ENCODE measurements around the gene STK17A.

The STK17A gene

GRCh38 chr7:43586251-43586900 is 3.5 kb downstream of the STK17A start:
- H3K4me3 ChIP-seq (ENCODE audit: low read depth, low read length), result no peak overlapping the region
- peak overlapping the region; percentile 29 for H3K27ac ChIP-seq
- no peaks in the 10 kb centered on the region for H3K27me3 ChIP-seq (replicated peaks)
- H3K36me3 ChIP-seq (replicated peaks), result no peaks in the 10 kb centered on the region
- in situ Hi-C loops (cut with HindIII; ENCODE audit: low pct_ligation_motif_present, low sequenced_read_pairs), result no loop called here
- TF ChIP-seq CTCF (IDR thresholded peaks at IDR 0.05; ENCODE audit: low read depth, low read length, missing control alignments), result no peak
- DNase-seq, result no peak

GRCh38 chr7:43588477-43589132 is 5.7 kb downstream of the STK17A start:
- no peak overlapping the region for H3K27ac ChIP-seq
- H3K27me3 ChIP-seq (replicated peaks), result no peaks in the 10 kb centered on the region
- no peaks in the 10 kb centered on the region for H3K36me3 ChIP-seq (replicated peaks)
- in situ Hi-C loops (cut with HindIII; ENCODE audit: low pct_ligation_motif_present, low sequenced_read_pairs), result no loop called here
- DNase-seq, result no peak
- no peak overlapping the region for H3K4me3 ChIP-seq (ENCODE audit: low read depth, low read length)
- TF ChIP-seq CTCF (IDR thresholded peaks at IDR 0.05; ENCODE audit: low read depth, low read length, missing control alignments), result no peak

DNA sequence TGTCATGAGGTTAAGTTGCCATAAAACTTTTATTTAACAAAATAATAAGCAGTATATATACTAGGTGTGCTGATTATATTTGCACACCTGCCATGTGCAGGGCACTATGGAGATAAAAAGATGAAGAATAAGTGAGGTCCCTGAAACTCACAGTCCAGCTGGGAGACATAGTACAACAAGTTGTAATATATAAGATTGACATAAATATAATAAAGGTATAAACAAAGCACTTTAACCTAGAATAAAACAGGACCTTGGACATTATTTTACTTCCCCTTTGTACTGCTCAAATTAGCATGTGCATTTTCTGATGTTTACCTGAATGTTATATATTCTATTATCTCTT is 6.2 kb downstream of the STK17A start:
- Histone ChIP-seq H3K27ac (no peak overlapping the region), H3K27me3 (replicated peaks) (no peaks in the 10 kb centered on the region), H3K4me3 (ENCODE audit: low read depth, low read length) (no peak overlapping the region), H3K36me3 (replicated peaks) (no peaks in the 10 kb centered on the region)
- in situ Hi-C loops (cut with HindIII; ENCODE audit: low pct_ligation_motif_present, low sequenced_read_pairs), result no loop called here
- DNase-seq, result no peak
- no peak for TF ChIP-seq CTCF (IDR thresholded peaks at IDR 0.05; ENCODE audit: low read depth, low read length, missing control alignments)

- in situ Hi-C loops (cut with HindIII; ENCODE audit: low pct_ligation_motif_present, low sequenced_read_pairs), result no loop called here
- DNase-seq, result no peak
- no peak overlapping the region for H3K4me3 ChIP-seq (ENCODE audit: low read depth, low read length)
- no peaks in the 10 kb centered on the region for H3K27me3 ChIP-seq (replicated peaks)
- no peak for TF ChIP-seq CTCF (IDR thresholded peaks at IDR 0.05; ENCODE audit: low read depth, low read length, missing control alignments)
- H3K36me3 ChIP-seq (replicated peaks), result no peaks in the 10 kb centered on the region
- H3K27ac ChIP-seq, result no peak overlapping the region
Measured at GRCh38 chr7:43589728-43590127, 6.8 kb downstream of the STK17A start.

DNA sequence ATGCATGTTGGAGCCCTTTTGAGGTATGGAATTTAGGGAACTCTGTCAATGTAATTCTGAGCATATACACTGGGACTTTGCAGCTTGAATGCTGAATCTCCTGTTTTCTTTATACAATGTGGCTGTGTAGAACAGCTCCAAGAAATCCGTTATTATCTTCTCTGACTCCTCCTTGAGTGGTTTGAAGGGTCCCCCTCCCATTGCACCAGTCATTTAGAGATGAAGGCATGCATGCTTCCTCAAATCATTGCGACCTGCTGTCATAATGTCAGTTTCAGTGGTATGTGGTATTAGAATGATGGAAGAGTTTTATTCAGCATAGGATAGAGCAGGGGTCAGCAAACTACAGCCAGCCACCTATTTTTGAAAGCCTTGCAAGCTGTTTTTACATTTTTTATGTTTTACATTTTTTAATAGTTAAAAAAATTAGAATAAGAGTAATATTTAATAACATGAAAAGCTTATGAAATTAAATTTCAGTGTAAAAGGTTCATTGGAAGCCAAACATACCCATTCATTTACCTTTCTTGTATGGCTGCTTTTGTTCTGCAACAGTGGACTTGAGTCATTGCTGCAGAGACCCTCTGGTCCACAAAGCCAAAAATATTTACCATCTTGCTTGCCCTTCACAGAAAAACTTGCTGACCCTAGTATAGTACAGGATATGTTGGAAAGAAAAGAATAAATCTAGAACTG is 8.1 kb downstream of the STK17A start:
- no peak overlapping the region for H3K4me3 ChIP-seq (ENCODE audit: low read depth, low read length)
- in situ Hi-C loops (cut with HindIII; ENCODE audit: low pct_ligation_motif_present, low sequenced_read_pairs), result no loop called here
- peak overlapping the region; percentile 17 for H3K27ac ChIP-seq
- H3K27me3 ChIP-seq (replicated peaks), result no peaks in the 10 kb centered on the region
- H3K36me3 ChIP-seq (replicated peaks), result peaks cover 2% of the 10 kb centered on the region
- TF ChIP-seq CTCF (IDR thresholded peaks at IDR 0.05; ENCODE audit: low read depth, low read length, missing control alignments), result no peak
- no peak for DNase-seq
